T-helper 1 cell treated with Interleukin-12 subunit alpha and Interleukin-12 subunit beta and Interleukin-4 antibody, amounts not matched to agents 30 μg/mL and 1 μg/mL, for 36 hours (primary cell): ENCODE results near the gene PRKN.

Source experiments
- H3K27ac Mint-ChIP-seq: one replicate; pipeline ENCODE4 v1.8.0; 2021; ENCODE audit warnings: mild to moderate bottlenecking, mixed read lengths
- H3K27me3 Mint-ChIP-seq: one replicate; pipeline ENCODE4 v1.8.0; 2021; ENCODE audit warnings: low read depth, mixed read lengths
- H3K36me3 Mint-ChIP-seq: one replicate; pipeline ENCODE4 v1.8.0; 2021; ENCODE audit warnings: low read depth, mixed read lengths
- H3K4me1 Mint-ChIP-seq: one replicate; pipeline ENCODE4 v1.8.0; 2021; ENCODE audit warnings: low read depth, mixed read lengths
- H3K4me3 Mint-ChIP-seq: one replicate; pipeline ENCODE4 v1.8.0; 2021; ENCODE audit warnings: mild to moderate bottlenecking, moderate library complexity, mixed read lengths
- H3K9me3 Mint-ChIP-seq: one replicate; pipeline ENCODE4 v1.8.0; 2021; ENCODE audit warnings: mixed read lengths

The PRKN gene

GRCh38 chr6:162596676-162597075 lies 130.9 kb downstream of the PRKN start:
- no peak overlapping the region for H3K27ac Mint-ChIP-seq
- no peaks in the 10 kb centered on the region for H3K36me3 Mint-ChIP-seq
- H3K4me1 Mint-ChIP-seq = no peaks in the 10 kb centered on the region
- no peaks in the 10 kb centered on the region for H3K27me3 Mint-ChIP-seq
- H3K4me3 Mint-ChIP-seq = no peak overlapping the region
- no peaks in the 10 kb centered on the region for H3K9me3 Mint-ChIP-seq

DNA sequence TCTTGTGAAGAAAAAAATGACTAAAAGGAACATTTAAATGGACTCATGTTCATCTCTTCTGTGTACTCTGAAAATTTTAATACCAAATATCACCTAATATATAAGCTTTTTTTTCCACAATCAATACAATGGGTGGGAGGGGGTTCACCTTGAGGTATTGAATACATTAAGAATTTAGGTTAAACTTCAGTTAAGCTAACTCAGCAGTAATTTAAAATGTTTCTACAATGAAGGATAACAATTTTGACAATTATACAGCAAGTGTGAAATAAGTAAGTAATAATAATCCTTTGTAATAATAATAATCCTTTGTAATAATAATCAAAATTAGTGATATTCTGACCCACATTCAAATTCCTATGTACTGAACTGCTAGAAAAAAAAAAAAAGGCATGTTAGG lies 136.0 kb downstream of the PRKN start:
- H3K4me1 Mint-ChIP-seq = no peaks in the 10 kb centered on the region
- H3K9me3 Mint-ChIP-seq = no peaks in the 10 kb centered on the region
- no peak overlapping the region for H3K27ac Mint-ChIP-seq
- H3K27me3 Mint-ChIP-seq = no peaks in the 10 kb centered on the region
- no peak overlapping the region for H3K4me3 Mint-ChIP-seq
- no peaks in the 10 kb centered on the region for H3K36me3 Mint-ChIP-seq

DNA sequence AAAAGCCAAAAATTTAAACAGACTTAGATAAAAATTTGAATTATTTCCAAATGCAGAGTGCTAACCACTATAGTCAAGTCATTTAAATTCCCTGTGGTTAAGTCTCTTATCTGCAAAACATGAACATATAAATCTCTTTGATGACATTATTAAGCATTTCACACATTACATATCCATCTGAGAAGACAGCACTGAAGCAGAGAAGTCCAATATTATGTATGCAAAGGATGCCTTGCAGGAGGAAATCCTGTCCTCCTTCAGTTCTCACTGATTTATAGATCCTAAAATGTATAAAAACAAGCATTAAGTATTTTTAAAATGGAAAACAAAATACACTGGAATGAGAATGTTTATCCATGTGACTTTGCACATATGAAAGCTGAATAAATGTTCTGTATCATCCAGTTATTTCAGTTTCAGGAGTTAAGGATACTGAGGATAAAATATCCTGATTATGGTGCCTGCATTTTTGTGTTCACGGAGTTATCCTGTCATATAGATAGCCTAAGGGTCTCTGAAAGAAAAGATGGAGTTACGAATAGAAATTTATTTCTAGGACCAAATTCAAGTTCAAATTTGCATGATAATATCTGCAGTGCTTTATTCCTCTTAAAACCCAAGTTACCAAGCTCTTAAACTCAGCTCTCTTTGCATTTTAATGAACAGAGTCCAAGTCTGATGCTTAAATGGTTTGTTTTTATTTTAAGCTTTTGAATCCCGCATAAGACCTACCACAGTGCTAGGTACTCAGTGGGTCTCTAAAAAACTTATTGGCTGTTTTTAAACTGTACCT lies 145.4 kb downstream of the PRKN start:
- no peaks in the 10 kb centered on the region for H3K9me3 Mint-ChIP-seq
- no peak overlapping the region for H3K4me3 Mint-ChIP-seq
- H3K27ac Mint-ChIP-seq = no peak overlapping the region
- no peaks in the 10 kb centered on the region for H3K36me3 Mint-ChIP-seq
- no peaks in the 10 kb centered on the region for H3K4me1 Mint-ChIP-seq
- H3K27me3 Mint-ChIP-seq = no peaks in the 10 kb centered on the region

DNA sequence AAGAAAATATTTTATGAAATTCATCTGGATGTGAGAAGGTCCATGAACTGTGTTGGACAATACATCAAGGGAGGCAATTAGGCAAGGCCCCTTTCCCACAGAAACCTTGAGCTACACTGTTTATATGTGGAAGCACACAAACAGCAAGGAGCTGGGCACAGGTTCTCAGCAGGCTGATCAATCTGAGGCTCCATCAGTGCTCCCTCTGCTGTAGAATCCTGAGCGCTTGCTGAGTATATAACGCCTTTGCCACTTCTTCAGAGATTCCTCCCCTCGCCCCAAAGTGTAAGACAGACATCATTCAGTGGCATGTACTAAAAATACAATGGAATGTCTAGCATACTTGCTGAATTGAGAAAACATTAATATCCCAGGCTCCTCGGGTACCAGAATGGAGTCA lies 146.9 kb downstream of the PRKN start:
- Mint-ChIP-seq H3K27me3 (no peaks in the 10 kb centered on the region), H3K4me3 (no peak overlapping the region), H3K36me3 (no peaks in the 10 kb centered on the region), H3K4me1 (no peaks in the 10 kb centered on the region), H3K9me3 (no peaks in the 10 kb centered on the region), H3K27ac (no peak overlapping the region)

DNA sequence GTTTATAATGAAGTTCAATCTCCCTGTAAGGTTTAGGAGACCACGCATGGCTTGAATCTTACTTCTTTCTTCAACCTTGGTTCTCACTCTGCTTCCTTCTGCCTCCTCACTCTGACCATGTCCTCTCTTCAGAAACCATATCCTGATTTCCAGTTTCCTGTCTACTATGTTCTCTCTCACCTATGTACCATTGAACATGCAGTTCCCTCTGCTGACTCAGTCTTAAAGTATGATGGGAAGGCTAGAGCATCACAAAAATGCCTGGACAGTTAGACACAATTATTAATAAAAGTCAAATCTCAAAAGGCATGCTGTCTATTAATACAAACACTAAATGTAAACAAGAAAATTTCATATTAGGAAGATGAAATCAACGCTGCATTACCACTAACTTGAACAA lies 151.6 kb downstream of the PRKN start:
- Mint-ChIP-seq H3K9me3 (no peaks in the 10 kb centered on the region), H3K36me3 (no peaks in the 10 kb centered on the region), H3K4me1 (no peaks in the 10 kb centered on the region), H3K4me3 (no peak overlapping the region), H3K27ac (no peak overlapping the region), H3K27me3 (no peaks in the 10 kb centered on the region)

GRCh38 chr6:162572240-162572639 lies 155.3 kb downstream of the PRKN start:
- no peaks in the 10 kb centered on the region for H3K27me3 Mint-ChIP-seq
- H3K4me3 Mint-ChIP-seq = no peak overlapping the region
- no peaks in the 10 kb centered on the region for H3K36me3 Mint-ChIP-seq
- H3K9me3 Mint-ChIP-seq = peaks cover 7% of the 10 kb centered on the region
- no peak overlapping the region for H3K27ac Mint-ChIP-seq
- no peaks in the 10 kb centered on the region for H3K4me1 Mint-ChIP-seq

DNA sequence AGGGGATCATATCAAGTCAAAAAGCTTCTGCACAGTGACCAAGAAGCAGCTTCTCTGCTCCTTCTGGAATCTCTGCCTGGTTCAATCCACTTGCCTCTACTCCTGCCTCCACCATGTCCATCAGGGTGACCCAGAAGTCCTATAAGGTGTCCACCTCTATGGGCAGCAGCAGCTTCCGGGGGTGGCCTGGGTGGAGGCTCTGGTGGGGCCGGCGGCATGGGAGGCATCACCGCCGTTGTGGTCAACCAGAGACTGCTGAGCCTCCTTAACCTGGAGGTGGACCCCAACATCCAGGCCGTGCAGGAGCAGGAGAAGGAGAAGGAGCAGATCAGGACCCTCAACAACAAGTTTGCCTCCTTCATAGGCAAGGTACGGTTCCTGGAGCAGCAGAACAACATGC lies 159.3 kb downstream of the PRKN start:
- H3K4me1 Mint-ChIP-seq = no peaks in the 10 kb centered on the region
- no peak overlapping the region for H3K27ac Mint-ChIP-seq
- H3K36me3 Mint-ChIP-seq = no peaks in the 10 kb centered on the region
- H3K9me3 Mint-ChIP-seq = peaks cover 11% of the 10 kb centered on the region
- no peak overlapping the region for H3K4me3 Mint-ChIP-seq
- H3K27me3 Mint-ChIP-seq = no peaks in the 10 kb centered on the region

- H3K9me3 Mint-ChIP-seq = peaks cover 3% of the 10 kb centered on the region
- no peaks in the 10 kb centered on the region for H3K36me3 Mint-ChIP-seq
- no peak overlapping the region for H3K27ac Mint-ChIP-seq
- H3K4me1 Mint-ChIP-seq = no peaks in the 10 kb centered on the region
- H3K27me3 Mint-ChIP-seq = no peaks in the 10 kb centered on the region
- no peak overlapping the region for H3K4me3 Mint-ChIP-seq
These were observed 165.5 kb downstream of the PRKN start for GRCh38 chr6:162562041-162562440.

DNA sequence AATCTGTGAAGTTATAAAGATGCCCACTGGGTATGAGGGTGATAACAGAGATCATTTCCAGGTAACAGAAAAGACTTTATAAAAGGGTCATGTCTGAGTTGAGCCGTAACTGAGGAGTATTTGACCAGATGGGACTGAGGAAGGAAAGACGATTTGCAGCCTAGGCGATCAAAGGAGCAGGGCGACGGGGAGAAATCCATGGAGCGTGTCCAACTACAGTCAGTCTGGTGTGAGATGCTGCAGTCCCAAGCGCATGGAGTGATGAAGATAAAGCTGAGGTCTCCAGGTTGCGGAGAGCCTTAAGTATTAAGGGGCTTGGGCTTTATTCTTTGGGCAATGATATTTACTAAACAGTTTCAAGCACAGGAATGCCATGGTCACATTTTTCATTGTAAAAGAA lies 166.7 kb downstream of the PRKN start:
- Mint-ChIP-seq H3K9me3 (peaks cover 3% of the 10 kb centered on the region), H3K27ac (no peak overlapping the region), H3K4me1 (no peaks in the 10 kb centered on the region), H3K27me3 (no peaks in the 10 kb centered on the region), H3K36me3 (no peaks in the 10 kb centered on the region), H3K4me3 (no peak overlapping the region)

DNA sequence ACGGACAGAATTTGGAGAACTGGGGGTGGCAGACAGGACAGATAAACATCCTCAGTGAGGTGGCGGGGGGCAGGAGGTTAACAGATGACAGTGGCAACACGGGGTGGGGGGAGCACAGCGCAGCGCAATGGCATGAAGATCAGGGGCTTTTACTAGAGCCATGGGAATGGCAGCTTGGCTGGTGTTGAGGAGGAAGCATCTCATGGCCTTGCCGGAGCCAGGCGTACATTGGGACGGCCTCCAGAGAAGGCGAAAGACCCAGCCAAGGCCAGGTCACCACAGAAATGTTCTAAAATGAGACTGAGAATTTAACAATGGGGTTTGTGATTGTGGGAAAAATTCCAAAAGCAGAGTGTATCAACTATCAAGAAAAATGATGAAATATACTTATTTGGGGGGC lies 173.0 kb downstream of the PRKN start:
- Mint-ChIP-seq H3K27me3 (no peaks in the 10 kb centered on the region), H3K36me3 (no peaks in the 10 kb centered on the region), H3K4me1 (no peaks in the 10 kb centered on the region), H3K27ac (no peak overlapping the region), H3K9me3 (peaks cover 15% of the 10 kb centered on the region), H3K4me3 (no peak overlapping the region)

DNA sequence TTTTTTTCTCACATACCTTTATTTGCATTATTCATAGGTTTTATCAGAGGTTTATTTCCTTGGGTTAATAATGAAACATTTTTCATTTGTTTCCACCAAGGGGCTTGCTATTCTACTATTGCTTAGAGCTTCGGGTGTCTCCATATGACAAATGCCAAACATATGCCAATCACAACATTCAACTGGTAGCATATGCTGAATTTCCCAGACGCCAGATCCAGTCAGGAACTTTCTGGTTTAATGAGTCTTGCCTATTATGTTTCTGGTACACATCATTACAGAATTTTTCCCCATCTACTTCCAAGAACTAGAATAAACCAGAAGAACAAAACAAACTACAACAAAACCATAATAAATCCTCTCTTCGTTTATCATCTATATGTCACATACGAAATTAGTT lies 180.7 kb downstream of the PRKN start:
- Mint-ChIP-seq H3K9me3 (peaks cover 2% of the 10 kb centered on the region), H3K4me1 (no peaks in the 10 kb centered on the region), H3K27ac (no peak overlapping the region), H3K4me3 (no peak overlapping the region), H3K36me3 (no peaks in the 10 kb centered on the region), H3K27me3 (no peaks in the 10 kb centered on the region)

DNA sequence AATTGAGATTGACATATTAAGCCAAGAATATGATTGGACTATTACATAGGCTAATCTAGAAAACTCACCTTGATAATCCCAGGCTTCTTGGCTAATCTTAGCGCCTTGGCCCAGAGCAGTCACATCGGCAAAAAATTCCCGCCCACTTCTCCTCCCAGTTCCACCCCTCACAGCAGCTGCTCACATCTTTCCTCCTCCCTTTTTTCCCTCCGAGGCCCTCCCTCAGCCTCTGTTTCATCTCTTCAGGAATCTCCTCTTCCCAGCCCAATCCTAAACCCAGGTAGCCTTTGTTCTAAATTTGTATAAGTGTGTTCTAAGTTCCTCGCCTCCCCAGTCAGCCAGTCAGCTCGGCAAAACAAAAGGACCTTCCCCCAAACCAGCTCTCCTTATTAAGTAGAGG lies 184.3 kb downstream of the PRKN start:
- no peak overlapping the region for H3K27ac Mint-ChIP-seq
- no peaks in the 10 kb centered on the region for H3K36me3 Mint-ChIP-seq
- no peak overlapping the region for H3K4me3 Mint-ChIP-seq
- no peaks in the 10 kb centered on the region for H3K4me1 Mint-ChIP-seq
- no peaks in the 10 kb centered on the region for H3K27me3 Mint-ChIP-seq
- H3K9me3 Mint-ChIP-seq = no peaks in the 10 kb centered on the region

GRCh38 chr6:162541019-162541601 lies 186.5 kb downstream of the PRKN start:
- Mint-ChIP-seq H3K4me1 (no peaks in the 10 kb centered on the region), H3K4me3 (no peak overlapping the region), H3K27me3 (no peaks in the 10 kb centered on the region), H3K27ac (no peak overlapping the region), H3K36me3 (no peaks in the 10 kb centered on the region), H3K9me3 (no peaks in the 10 kb centered on the region)

- Mint-ChIP-seq H3K27me3 (no peaks in the 10 kb centered on the region), H3K4me3 (no peak overlapping the region), H3K36me3 (no peaks in the 10 kb centered on the region), H3K9me3 (no peaks in the 10 kb centered on the region), H3K27ac (no peak overlapping the region), H3K4me1 (no peaks in the 10 kb centered on the region)
These were observed 188.2 kb downstream of the PRKN start for GRCh38 chr6:162539321-162539720.

- no peaks in the 10 kb centered on the region for H3K36me3 Mint-ChIP-seq
- H3K9me3 Mint-ChIP-seq = no peaks in the 10 kb centered on the region
- H3K27me3 Mint-ChIP-seq = no peaks in the 10 kb centered on the region
- no peak overlapping the region for H3K27ac Mint-ChIP-seq
- H3K4me3 Mint-ChIP-seq = no peak overlapping the region
- no peaks in the 10 kb centered on the region for H3K4me1 Mint-ChIP-seq
These were observed 188.9 kb downstream of the PRKN start for GRCh38 chr6:162538643-162539064.
